B cell (primary cell): ENCODE measurements around the gene OSBP2. TPM values are rescaled to one million over a fixed set of nuclear protein-coding genes. Genes with fewer than 3 reads are reported as not detected.

Experiments
- ATAC-seq: fragments of 200-7000 bp; cut with Tn5 transposase; one replicate; pipeline ENCODE4 v1.10.0; 2021; ENCODE audit warnings: low read depth, mild to moderate bottlenecking, moderate number of reproducible peaks, moderate library complexity
- CTCF ChIA-PET: fragments of 350-600 bp; sonication (Branson Sonifier 250); formaldehyde crosslinking; loops from one replicate; lab custom pipeline; 2021; ENCODE audit warnings: antibody characterized with exemption, inconsistent platforms; lab: Charles Lee
- POLR2A ChIA-PET: fragments of 350-600 bp; sonication (Branson Sonifier 250); formaldehyde crosslinking; loops from one replicate; lab custom pipeline; 2021; ENCODE audit warnings: antibody characterized with exemption; lab: Charles Lee
- DNase-seq: peaks from one replicate; pipeline ENCODE4 v3.0.0; 2013
- H2AFZ ChIP-seq: 2 replicates; pipeline ENCODE4 v1.6.1; 2012; ENCODE audit warnings: mild to moderate bottlenecking, low read depth, low read length; ENCODE audit not compliant: insufficient read depth, poor library complexity, severe bottlenecking
- H3K27ac ChIP-seq, 2 donors: 1 replicate in 1 of 2; 2 replicates in 1 of 2; pipeline ENCODE4 v1.5.1; 2012 to 2013; ENCODE audit warnings: low read length in 2 of 2, mild to moderate bottlenecking in 2 of 2, moderate library complexity in 1 of 2
- H3K27me3 ChIP-seq, 4 experiments: fragments of 200-600 bp in 1 of 4; sonication (generic) in 1 of 4; replicated peaks in 1 of 4; 1 replicate in 2 of 4; 2 replicates in 2 of 4; pipeline versions ENCODE4 v1.6.1 to v1.7.0; 2013 to 2016; ENCODE audit warnings: low read length in 3 of 4, mild to moderate bottlenecking in 2 of 4, mixed read lengths in 1 of 4, moderate library complexity in 1 of 4; ENCODE audit not compliant: insufficient read depth in 4 of 4, control insufficient read depth in 3 of 4; ENCODE audit errors: control extremely low read depth in 1 of 4
- H3K36me3 ChIP-seq, 2 experiments: replicated peaks in 1 of 2; 1 replicate in 1 of 2; 2 replicates in 1 of 2; pipeline versions ENCODE4 v1.6.1 to v1.7.1; 2013; ENCODE audit warnings: low read length in 1 of 2; ENCODE audit not compliant: insufficient read depth in 2 of 2, control insufficient read depth in 1 of 2; ENCODE audit errors: control extremely low read depth in 1 of 2, extremely low read depth in 1 of 2
- H3K4me1 ChIP-seq, 2 donors: fragments of 200-600 bp in 1 of 2; sonication (generic) in 1 of 2; 1 replicate in 1 of 2; 2 replicates in 1 of 2; pipeline versions ENCODE4 v1.5.1 to v1.6.1; 2013 to 2017; ENCODE audit warnings: low read length in 2 of 2; ENCODE audit not compliant: control insufficient read depth in 2 of 2, insufficient read depth in 2 of 2
- H3K4me2 ChIP-seq: replicated peaks from 2 replicates; pipeline ENCODE3; 2012; ENCODE audit warnings: mild to moderate bottlenecking, low read depth, low read length; ENCODE audit not compliant: poor library complexity, severe bottlenecking
- H3K4me3 ChIP-seq, 5 experiments: fragments of 200-600 bp in 1 of 5; sonication (generic) in 1 of 5; 1 replicate in 3 of 5; 2 replicates in 2 of 5; pipeline versions ENCODE4 v1.5.1 to v1.7.0; 2011 to 2016; ENCODE audit warnings: low read length in 4 of 5, mild to moderate bottlenecking in 4 of 5, low read depth in 2 of 5, control low read depth in 1 of 5, moderate library complexity in 1 of 5; ENCODE audit not compliant: insufficient read depth in 1 of 5; ENCODE audit errors: control extremely low read depth in 1 of 5, extremely low read depth in 1 of 5
- H3K79me2 ChIP-seq: fragments of 200-600 bp; sonication (generic); one replicate; pipeline ENCODE4 v1.6.0; 2016; ENCODE audit warnings: low read length; ENCODE audit not compliant: control insufficient read depth, insufficient read depth
- H3K9ac ChIP-seq: fragments of 200-600 bp; sonication (generic); 2 replicates; pipeline ENCODE4 v1.6.1; 2017; ENCODE audit warnings: mild to moderate bottlenecking, low read length, moderate library complexity
- H3K9me3 ChIP-seq, 3 donors: one replicate each; pipeline versions ENCODE4 v1.6.1 to v1.7.1; 2013; ENCODE audit warnings: low read length in 2 of 3; ENCODE audit not compliant: control insufficient read depth in 2 of 3, insufficient read depth in 1 of 3; ENCODE audit errors: control extremely low read depth in 1 of 3
- H4K20me1 ChIP-seq: 2 replicates; pipeline ENCODE4 v1.6.0; 2012; ENCODE audit warnings: mild to moderate bottlenecking, low read length; ENCODE audit not compliant: insufficient read depth, control insufficient read depth, poor library complexity, severe bottlenecking
- H3K27ac Mint-ChIP-seq: one replicate; pipeline ENCODE4 v1.8.0; 2021; ENCODE audit warnings: mixed read lengths
- H3K27me3 Mint-ChIP-seq: one replicate; pipeline ENCODE4 v1.8.0; 2021; ENCODE audit warnings: mixed read lengths
- H3K4me1 Mint-ChIP-seq: one replicate; pipeline ENCODE4 v1.8.0; 2021; ENCODE audit warnings: mixed read lengths
- H3K4me3 Mint-ChIP-seq: one replicate; pipeline ENCODE4 v1.8.0; 2021; ENCODE audit warnings: mixed read lengths
- H3K9me3 Mint-ChIP-seq: one replicate; pipeline ENCODE4 v1.8.0; 2022; ENCODE audit warnings: mixed read lengths; ENCODE audit not compliant: insufficient read depth
- EZH2 ChIP-seq: IDR thresholded peaks from 2 replicates; pipeline ENCODE4 v1.6.1; 2012; ENCODE audit warnings: borderline replicate concordance, low read depth, mild to moderate bottlenecking, moderate library complexity, low read length; ENCODE audit not compliant: insufficient read depth, poor library complexity, severe bottlenecking
- WGBS: methylation state at CpG from one replicate; pipeline ENCODE4 v1.1.5; 2013; ENCODE audit warnings: missing lambda C conversion rate; ENCODE audit not compliant: insufficient coverage; 5-methylcytosine and 5-hydroxymethylcytosine counted together
- intact Hi-C: fragments of 100-400 bp; cut with micrococcal nuclease; formaldehyde crosslinking; loops from one replicate; pipeline ENCODE4 v1.10.0; 2022
- polyA plus RNA-seq: library from polyadenylated mRNA; depleted of rRNA; stranded (reverse); fragments of >200 nt; gene quantifications from 2 replicates; pipeline ENCODE4 v1.2.3, GENCODE V29; 2012
- total RNA-seq, 2 donors: library from RNA; stranded (reverse); fragments of 120-200 nt in 1 of 2; gene quantifications; 1 replicate in 1 of 2; 2 replicates in 1 of 2; pipeline versions ENCODE4 v1.2.3 to v1.2.4, GENCODE V29; 2013 to 2022
- TF ChIP-seq, protein P1 (sequence below): fragments of 200-600 bp; IDR thresholded peaks from one replicate; pipeline ENCODE4 v1.8.0; 2022; ENCODE audit warnings: antibody characterized with exemption, mild to moderate bottlenecking

OSBP2 gene
- total and polyA plus RNA-seq, 2 donors (not counting 1 experiment from before 2014, with no cell fraction given), result 0.10 to 1.0 TPM

DNA sequence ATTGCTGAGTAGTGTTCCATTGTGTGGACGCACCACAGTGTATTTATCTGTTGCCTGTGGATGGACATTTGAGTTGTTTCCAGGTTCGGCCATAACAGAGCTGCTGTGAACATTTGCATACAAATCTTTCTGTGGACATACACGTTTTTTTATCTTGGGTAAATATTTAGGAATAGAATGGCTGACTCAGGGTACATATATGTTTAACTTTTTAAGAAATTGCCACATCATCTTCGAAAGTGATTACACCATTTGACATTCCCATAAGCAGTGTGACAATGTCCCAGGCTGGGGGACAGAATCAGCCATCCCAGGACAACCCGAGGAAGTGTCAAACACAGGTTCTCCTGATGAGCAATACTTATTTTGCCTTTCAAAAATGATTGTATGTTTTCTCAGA, 87.9 kb downstream of the OSBP2 start:
- no peaks in the 10 kb centered on the region for H4K20me1 ChIP-seq
- H3K27me3 ChIP-seq, result no peaks in the 10 kb centered on the region
- no peaks in the 10 kb centered on the region for H3K4me1 ChIP-seq
- no peaks in the 10 kb centered on the region for H3K9me3 ChIP-seq
- no peak overlapping the region for H3K9ac ChIP-seq
- Mint-ChIP-seq H3K9me3 (no peaks in the 10 kb centered on the region), H3K27ac (no peak overlapping the region), H3K4me1 (no peaks in the 10 kb centered on the region), H3K4me3 (no peak overlapping the region), H3K27me3 (peaks cover 21% of the 10 kb centered on the region)
- ChIA-PET CTCF (no interaction called here), POLR2A (no interaction called here)
- DNase-seq (no peak), ATAC-seq (no peak)
- no peak overlapping the region for H3K4me2 ChIP-seq
- H3K27ac ChIP-seq, result no peak overlapping the region
- no peaks in the 10 kb centered on the region for H3K36me3 ChIP-seq
- intact Hi-C loops, result no loop called here
- H3K79me2 ChIP-seq, result no peaks in the 10 kb centered on the region
- TF ChIP-seq EZH2, result no peak
- TF ChIP-seq, protein P1, sequence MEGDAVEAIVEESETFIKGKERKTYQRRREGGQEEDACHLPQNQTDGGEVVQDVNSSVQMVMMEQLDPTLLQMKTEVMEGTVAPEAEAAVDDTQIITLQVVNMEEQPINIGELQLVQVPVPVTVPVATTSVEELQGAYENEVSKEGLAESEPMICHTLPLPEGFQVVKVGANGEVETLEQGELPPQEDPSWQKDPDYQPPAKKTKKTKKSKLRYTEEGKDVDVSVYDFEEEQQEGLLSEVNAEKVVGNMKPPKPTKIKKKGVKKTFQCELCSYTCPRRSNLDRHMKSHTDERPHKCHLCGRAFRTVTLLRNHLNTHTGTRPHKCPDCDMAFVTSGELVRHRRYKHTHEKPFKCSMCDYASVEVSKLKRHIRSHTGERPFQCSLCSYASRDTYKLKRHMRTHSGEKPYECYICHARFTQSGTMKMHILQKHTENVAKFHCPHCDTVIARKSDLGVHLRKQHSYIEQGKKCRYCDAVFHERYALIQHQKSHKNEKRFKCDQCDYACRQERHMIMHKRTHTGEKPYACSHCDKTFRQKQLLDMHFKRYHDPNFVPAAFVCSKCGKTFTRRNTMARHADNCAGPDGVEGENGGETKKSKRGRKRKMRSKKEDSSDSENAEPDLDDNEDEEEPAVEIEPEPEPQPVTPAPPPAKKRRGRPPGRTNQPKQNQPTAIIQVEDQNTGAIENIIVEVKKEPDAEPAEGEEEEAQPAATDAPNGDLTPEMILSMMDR, result no peak
- no peak overlapping the region for H3K4me3 ChIP-seq
- no peak overlapping the region for H2AFZ ChIP-seq
- WGBS, result no CpG with 5 or more reads among the region's 5 CpGs

DNA sequence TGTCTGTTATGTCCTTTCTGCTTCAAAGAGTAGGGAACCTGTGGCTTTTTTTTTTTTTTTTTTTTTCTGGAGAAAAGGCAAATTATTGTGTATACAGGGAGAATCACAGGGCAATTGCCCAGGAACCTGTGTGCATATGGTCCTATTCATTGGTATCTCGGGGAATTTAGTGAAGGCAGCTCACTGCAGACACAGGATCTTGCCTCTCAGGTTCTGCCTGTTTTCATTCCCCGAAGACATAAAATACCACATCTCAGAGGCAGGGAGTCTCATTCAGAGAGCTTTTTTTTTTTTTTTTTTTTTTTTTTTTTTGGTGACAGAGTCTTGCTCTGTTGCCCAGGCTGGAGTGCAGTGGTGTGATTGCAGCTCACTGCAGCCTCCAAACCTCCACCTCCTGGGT, 88.3 kb downstream of the OSBP2 start:
- no peaks in the 10 kb centered on the region for H3K79me2 ChIP-seq
- no peak overlapping the region for H3K4me2 ChIP-seq
- CTCF ChIA-PET, result no interaction called here
- no peak overlapping the region for H3K4me3 ChIP-seq
- H4K20me1 ChIP-seq, result no peaks in the 10 kb centered on the region
- POLR2A ChIA-PET, result no interaction called here
- H3K9ac ChIP-seq, result no peak overlapping the region
- H3K9me3 ChIP-seq, result no peaks in the 10 kb centered on the region
- no peak for ATAC-seq
- H3K27ac ChIP-seq, result no peak overlapping the region
- intact Hi-C loops, result no loop called here
- H3K4me1 ChIP-seq, result no peaks in the 10 kb centered on the region
- Mint-ChIP-seq H3K9me3 (no peaks in the 10 kb centered on the region), H3K27me3 (peaks cover 24% of the 10 kb centered on the region), H3K27ac (no peak overlapping the region), H3K4me3 (no peak overlapping the region), H3K4me1 (no peaks in the 10 kb centered on the region)
- WGBS, result 100% methylated on average over 1 of the region's 2 CpGs
- no peaks in the 10 kb centered on the region for H3K27me3 ChIP-seq
- DNase-seq, result no peak
- H3K36me3 ChIP-seq, result no peaks in the 10 kb centered on the region
- no peak overlapping the region for H2AFZ ChIP-seq
- TF ChIP-seq, protein P1, result no peak
- TF ChIP-seq EZH2, result no peak
